Gastrocnemius medialis (tissue), 4 donors: ENCODE results near the gene ARRB1.

Experiments used
- CTCF ChIP-seq, 5 experiments: fragments of 450-650 bp in 3 of 5; fragments of 200-600 bp in 2 of 5; sonication (generic) in 2 of 5; IDR thresholded peaks in 4 of 5; conservative IDR thresholded peaks in 1 of 5; 1 replicate in 4 of 5; 2 replicates in 1 of 5; pipeline ENCODE4 v1.5.1; 2016 to 2019; ENCODE audit warnings: antibody characterized with exemption in 5 of 5, mild to moderate bottlenecking in 3 of 5, moderate library complexity in 3 of 5
- POLR2A ChIP-seq, 2 donors: fragments of 450-650 bp; IDR thresholded peaks; one replicate each; pipeline ENCODE4 v1.6.1; 2017; ENCODE audit warnings: antibody characterized with exemption in 2 of 2, mild to moderate bottlenecking in 2 of 2, moderate library complexity in 2 of 2

DNA sequence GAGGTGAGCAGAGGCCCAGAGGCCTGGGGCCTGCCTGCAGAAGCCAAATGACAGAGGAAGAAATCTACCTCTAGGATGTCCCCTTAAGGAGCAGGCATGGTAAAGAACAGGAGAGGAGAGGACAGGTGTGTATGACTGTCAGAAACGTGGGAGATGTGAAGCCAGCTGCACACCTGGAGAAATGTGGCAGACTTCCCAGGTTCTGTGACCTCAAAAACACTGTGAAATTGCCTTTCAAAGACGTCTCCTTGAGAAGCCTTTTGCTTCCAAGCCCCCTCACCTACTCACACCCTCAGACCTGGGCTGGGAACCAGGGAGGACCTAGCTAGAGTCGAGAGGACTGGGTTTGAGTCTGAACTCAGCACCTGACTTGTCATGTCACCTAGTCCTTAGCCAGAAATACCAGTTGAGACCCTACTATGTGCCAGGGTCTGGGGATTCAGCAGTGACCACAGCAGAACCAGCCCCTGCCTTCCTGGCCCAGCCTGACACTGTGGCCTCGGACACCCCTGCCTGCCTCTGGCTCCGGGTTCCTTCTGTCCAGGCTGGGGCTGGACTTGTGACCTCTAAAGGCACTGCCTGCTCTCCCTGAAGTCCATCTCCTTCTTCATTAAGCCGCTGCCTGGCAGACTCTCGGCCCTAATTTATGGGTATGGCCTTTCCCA lies 105.3 kb downstream of the ARRB1 start:
- TF ChIP-seq CTCF (IDR thresholded peaks at IDR 0.05 in 4 of 5, conservative IDR thresholded peaks at IDR 0.05 in 1 of 5) (no peak), POLR2A (IDR thresholded peaks at IDR 0.05) (no peak)
